A549 (cell line): ENCODE measurements around the gene NOSTRIN.
"Not testable (repeated sequence)": the region's sequence is repeated elsewhere in the genome, so short reads cannot be mapped to it uniquely, and the experiment has no call there.

Experiments
- CBX8 ChIP-seq: fragments of 200-600 bp; sonication (generic); IDR thresholded peaks from 2 replicates; pipeline ENCODE4 v1.6.1; 2016
- CHD2 ChIP-seq: fragments of 150-350 bp; IDR thresholded peaks from 2 replicates; pipeline ENCODE4 v1.6.1; 2014; ENCODE audit warnings: low read length; ENCODE audit not compliant: partially characterized antibody
- EP300 ChIP-seq, 2 experiments: fragments of >200 bp; sonication (Bioruptor Twin); formaldehyde crosslinking; IDR thresholded peaks; 2 replicates in 1 of 2; 3 replicates in 1 of 2; pipeline ENCODE4 v1.6.1; 2016 to 2017
- JUN ChIP-seq, 2 experiments: fragments of >200 bp; sonication (Bioruptor Twin); formaldehyde crosslinking; IDR thresholded peaks; 2 replicates in 1 of 2; 3 replicates in 1 of 2; pipeline ENCODE4 v1.6.1; 2016 to 2017
- JUNB ChIP-seq: fragments of >200 bp; sonication (Bioruptor Twin); formaldehyde crosslinking; IDR thresholded peaks from 2 replicates; pipeline ENCODE4 v1.6.1; 2016
- KDM5A ChIP-seq: fragments of 200-600 bp; sonication (generic); IDR thresholded peaks from 2 replicates; pipeline ENCODE4 v1.6.1; 2016; ENCODE audit warnings: antibody characterized with exemption, mild to moderate bottlenecking
- MAFK ChIP-seq: fragments of 450-650 bp; IDR thresholded peaks from 2 replicates; pipeline ENCODE4 v1.6.1; 2014; ENCODE audit not compliant: partially characterized antibody
- MAZ ChIP-seq: fragments of 150-350 bp; IDR thresholded peaks from 2 replicates; pipeline ENCODE4 v1.6.1; 2014; ENCODE audit warnings: antibody characterized with exemption, low read depth, low read length, borderline replicate concordance
- POLR2A ChIP-seq: IDR thresholded peaks from 2 replicates; pipeline ENCODE4 v1.6.1; 2012; ENCODE audit warnings: mild to moderate bottlenecking, low read length
- SMC3 ChIP-seq: fragments of >200 bp; sonication (Bioruptor Twin); formaldehyde crosslinking; IDR thresholded peaks from 3 replicates; pipeline ENCODE4 v1.6.1; 2018; ENCODE audit warnings: inconsistent platforms
- TF ChIP-seq, protein P1 (sequence below): fragments of 200-600 bp; sonication (generic); IDR thresholded peaks from 2 replicates; pipeline ENCODE4 v1.6.1; 2016; ENCODE audit warnings: antibody characterized with exemption, mild to moderate bottlenecking, moderate library complexity
- TF ChIP-seq, protein P2 (sequence below): fragments of >200 bp; sonication (Bioruptor Twin); formaldehyde crosslinking; IDR thresholded peaks from 3 replicates; pipeline ENCODE4 v1.5.1; 2016
- TF ChIP-seq, protein P3 (sequence below): IDR thresholded peaks from 2 replicates; pipeline ENCODE4 v1.6.1; 2012
- TF ChIP-seq, protein P4 (sequence below): fragments of 250-450 bp; sonication (Bioruptor Pico); IDR thresholded peaks from 2 replicates; pipeline ENCODE4 v1.5.0; 2021; ENCODE audit warnings: mild to moderate bottlenecking, moderate library complexity, borderline replicate concordance

DNA sequence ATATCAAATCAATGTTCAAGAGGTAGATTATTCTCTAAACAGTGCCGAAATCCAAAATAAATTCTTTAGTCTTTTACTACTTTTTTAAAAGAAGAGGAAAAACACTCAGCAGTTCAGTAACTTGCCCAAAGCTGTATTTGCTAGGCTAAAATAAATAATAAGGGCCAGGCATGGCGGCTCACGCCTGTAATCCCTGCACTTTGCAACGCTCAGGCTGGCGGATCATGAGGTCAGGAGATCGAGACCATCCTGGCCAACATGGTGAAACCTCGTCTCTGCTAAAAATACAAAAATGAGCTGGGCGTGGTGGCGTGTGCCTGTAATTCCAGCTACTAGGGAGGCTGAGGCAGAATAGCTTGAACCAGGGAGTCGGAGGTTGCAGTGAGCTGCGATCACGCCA, 79.7 kb downstream of the NOSTRIN start:
- TF ChIP-seq, protein P1, sequence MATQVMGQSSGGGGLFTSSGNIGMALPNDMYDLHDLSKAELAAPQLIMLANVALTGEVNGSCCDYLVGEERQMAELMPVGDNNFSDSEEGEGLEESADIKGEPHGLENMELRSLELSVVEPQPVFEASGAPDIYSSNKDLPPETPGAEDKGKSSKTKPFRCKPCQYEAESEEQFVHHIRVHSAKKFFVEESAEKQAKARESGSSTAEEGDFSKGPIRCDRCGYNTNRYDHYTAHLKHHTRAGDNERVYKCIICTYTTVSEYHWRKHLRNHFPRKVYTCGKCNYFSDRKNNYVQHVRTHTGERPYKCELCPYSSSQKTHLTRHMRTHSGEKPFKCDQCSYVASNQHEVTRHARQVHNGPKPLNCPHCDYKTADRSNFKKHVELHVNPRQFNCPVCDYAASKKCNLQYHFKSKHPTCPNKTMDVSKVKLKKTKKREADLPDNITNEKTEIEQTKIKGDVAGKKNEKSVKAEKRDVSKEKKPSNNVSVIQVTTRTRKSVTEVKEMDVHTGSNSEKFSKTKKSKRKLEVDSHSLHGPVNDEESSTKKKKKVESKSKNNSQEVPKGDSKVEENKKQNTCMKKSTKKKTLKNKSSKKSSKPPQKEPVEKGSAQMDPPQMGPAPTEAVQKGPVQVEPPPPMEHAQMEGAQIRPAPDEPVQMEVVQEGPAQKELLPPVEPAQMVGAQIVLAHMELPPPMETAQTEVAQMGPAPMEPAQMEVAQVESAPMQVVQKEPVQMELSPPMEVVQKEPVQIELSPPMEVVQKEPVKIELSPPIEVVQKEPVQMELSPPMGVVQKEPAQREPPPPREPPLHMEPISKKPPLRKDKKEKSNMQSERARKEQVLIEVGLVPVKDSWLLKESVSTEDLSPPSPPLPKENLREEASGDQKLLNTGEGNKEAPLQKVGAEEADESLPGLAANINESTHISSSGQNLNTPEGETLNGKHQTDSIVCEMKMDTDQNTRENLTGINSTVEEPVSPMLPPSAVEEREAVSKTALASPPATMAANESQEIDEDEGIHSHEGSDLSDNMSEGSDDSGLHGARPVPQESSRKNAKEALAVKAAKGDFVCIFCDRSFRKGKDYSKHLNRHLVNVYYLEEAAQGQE, result not testable (repeated sequence)
- TF ChIP-seq KDM5A; MAZ; MAFK; EP300 (IDR thresholded peaks at IDR 0.05); JUNB; POLR2A; CBX8; SMC3; CHD2; JUN (IDR thresholded peaks at IDR 0.05): not testable (repeated sequence)
- TF ChIP-seq, protein P2, sequence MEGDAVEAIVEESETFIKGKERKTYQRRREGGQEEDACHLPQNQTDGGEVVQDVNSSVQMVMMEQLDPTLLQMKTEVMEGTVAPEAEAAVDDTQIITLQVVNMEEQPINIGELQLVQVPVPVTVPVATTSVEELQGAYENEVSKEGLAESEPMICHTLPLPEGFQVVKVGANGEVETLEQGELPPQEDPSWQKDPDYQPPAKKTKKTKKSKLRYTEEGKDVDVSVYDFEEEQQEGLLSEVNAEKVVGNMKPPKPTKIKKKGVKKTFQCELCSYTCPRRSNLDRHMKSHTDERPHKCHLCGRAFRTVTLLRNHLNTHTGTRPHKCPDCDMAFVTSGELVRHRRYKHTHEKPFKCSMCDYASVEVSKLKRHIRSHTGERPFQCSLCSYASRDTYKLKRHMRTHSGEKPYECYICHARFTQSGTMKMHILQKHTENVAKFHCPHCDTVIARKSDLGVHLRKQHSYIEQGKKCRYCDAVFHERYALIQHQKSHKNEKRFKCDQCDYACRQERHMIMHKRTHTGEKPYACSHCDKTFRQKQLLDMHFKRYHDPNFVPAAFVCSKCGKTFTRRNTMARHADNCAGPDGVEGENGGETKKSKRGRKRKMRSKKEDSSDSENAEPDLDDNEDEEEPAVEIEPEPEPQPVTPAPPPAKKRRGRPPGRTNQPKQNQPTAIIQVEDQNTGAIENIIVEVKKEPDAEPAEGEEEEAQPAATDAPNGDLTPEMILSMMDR, result not testable (repeated sequence)
- TF ChIP-seq, protein P3, sequence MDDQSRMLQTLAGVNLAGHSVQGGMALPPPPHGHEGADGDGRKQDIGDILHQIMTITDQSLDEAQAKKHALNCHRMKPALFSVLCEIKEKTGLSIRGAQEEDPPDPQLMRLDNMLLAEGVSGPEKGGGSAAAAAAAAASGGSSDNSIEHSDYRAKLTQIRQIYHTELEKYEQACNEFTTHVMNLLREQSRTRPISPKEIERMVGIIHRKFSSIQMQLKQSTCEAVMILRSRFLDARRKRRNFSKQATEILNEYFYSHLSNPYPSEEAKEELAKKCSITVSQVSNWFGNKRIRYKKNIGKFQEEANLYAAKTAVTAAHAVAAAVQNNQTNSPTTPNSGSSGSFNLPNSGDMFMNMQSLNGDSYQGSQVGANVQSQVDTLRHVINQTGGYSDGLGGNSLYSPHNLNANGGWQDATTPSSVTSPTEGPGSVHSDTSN, result not testable (repeated sequence)
- TF ChIP-seq, protein P4, sequence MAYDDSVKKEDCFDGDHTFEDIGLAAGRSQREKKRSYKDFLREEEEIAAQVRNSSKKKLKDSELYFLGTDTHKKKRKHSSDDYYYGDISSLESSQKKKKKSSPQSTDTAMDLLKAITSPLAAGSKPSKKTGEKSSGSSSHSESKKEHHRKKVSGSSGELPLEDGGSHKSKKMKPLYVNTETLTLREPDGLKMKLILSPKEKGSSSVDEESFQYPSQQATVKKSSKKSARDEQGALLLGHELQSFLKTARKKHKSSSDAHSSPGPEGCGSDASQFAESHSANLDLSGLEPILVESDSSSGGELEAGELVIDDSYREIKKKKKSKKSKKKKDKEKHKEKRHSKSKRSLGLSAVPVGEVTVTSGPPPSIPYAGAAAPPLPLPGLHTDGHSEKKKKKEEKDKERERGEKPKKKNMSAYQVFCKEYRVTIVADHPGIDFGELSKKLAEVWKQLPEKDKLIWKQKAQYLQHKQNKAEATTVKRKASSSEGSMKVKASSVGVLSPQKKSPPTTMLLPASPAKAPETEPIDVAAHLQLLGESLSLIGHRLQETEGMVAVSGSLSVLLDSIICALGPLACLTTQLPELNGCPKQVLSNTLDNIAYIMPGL (CRISPR knock-in tag), result not testable (repeated sequence)
